ENCODE data around the gene SLC34A1.

SLC34A1 gene

GRCh38 chr5:177434437-177434836 lies 50.2 kb downstream of the SLC34A1 start:
- no peak for DNase-seq (ENCODE audit: low read depth)
- no peak overlapping the region for H3K4me3 ChIP-seq (ENCODE audit: low read length)
- TF ChIP-seq CTCF (conservative IDR thresholded peaks at IDR 0.05; ENCODE audit: low read depth, low read length), result no peak

DNA sequence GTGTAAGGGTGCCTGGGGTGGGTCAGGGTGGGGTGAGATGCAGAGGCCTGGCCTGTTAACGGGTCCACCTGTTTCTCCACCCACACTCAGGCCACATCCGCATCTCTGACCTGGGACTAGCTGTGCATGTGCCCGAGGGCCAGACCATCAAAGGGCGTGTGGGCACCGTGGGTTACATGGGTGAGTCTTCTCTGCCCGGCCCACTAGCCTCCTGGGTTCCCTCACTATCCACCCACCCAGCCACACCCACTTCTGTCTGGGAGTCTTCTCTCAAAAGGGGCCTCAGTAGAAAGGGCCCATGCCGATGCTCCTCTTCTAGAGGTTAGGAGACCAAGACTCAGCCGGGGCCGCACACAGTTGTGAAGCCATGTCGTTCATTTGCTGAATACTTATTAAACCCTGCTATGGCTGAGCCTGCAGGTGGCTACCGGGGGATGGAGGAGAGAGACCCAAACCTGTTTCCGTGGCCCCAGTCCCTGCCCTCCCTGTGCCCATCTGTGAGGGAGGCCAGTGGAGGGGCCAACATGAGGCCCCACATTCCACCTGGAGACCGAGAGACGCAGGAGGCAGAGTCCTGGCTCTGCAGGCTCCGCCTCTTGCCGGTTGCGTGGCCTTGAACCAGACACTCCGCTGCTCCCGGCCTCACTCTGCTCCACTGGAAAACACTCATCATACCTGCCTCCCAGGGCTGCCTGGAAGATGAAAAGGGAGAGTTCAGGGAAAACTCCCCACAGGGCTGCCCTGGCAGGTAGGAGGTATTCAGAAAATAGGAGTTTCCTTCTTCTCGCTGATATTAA lies 50.9 kb downstream of the SLC34A1 start:
- no peak for TF ChIP-seq CTCF (conservative IDR thresholded peaks at IDR 0.05; ENCODE audit: low read depth, low read length)
- no peak overlapping the region for H3K4me3 ChIP-seq (ENCODE audit: low read length)
- DNase-seq (ENCODE audit: low read depth), result no peak

GRCh38 chr5:177435847-177436536 lies 51.8 kb downstream of the SLC34A1 start:
- no peak for DNase-seq (ENCODE audit: low read depth)
- no peak for TF ChIP-seq CTCF (conservative IDR thresholded peaks at IDR 0.05; ENCODE audit: low read depth, low read length)
- H3K4me3 ChIP-seq (ENCODE audit: low read length), result no peak overlapping the region

DNA sequence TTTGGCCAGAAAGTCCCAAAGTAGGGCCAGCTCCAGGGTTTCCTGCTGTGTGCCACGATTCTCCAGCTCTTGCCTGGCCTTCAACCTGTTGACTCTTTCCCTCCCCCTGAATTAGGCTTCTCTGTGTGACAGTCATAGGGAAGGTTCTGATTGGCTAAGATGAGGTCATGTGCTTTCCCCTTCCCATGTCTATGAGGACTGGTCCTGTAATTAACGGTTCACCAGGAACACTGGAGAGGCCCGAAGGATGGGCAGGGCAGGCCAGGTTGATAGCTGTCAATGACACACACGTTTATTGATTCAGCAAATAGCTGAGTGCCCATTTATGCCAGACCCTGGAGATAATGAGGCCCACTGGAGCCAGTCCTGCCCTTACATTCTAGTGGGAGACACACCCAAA lies 53.4 kb downstream of the SLC34A1 start:
- H3K4me3 ChIP-seq (ENCODE audit: low read length), result no peak overlapping the region
- no peak for TF ChIP-seq CTCF (conservative IDR thresholded peaks at IDR 0.05; ENCODE audit: low read depth, low read length)
- no peak for DNase-seq (ENCODE audit: low read depth)

- H3K4me3 ChIP-seq (ENCODE audit: low read length), result no peak overlapping the region
- no peak for TF ChIP-seq CTCF (conservative IDR thresholded peaks at IDR 0.05; ENCODE audit: low read depth, low read length)
- no peak for DNase-seq (ENCODE audit: low read depth)
Observed at GRCh38 chr5:177438468-177438867, 54.2 kb downstream of the SLC34A1 start.

DNA sequence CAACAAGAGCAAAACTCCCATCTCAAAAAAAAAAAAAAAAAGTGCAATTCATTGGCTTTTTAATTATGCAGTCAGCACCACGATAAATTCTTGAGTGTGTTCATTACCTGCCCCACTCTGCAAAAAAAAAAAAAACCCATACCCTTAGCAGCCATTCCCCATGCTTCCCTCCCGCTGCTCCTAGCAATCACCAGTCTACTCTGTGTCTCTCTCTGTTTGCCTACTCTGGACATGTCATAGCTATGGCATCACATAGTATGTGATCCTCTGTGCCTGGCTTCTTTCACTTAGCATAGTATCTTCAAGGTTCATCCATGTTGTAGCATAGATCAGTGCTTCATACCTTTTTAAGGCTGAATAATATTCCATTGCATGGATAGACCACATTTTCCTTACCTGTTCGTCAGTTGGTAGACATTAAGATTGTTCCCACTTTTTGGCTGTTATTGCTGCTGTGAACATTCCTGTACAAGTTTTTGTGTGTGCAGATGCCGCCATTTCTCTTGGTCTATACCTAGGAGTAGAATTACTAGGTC lies 55.4 kb downstream of the SLC34A1 start:
- DNase-seq (ENCODE audit: low read depth), result no peak
- TF ChIP-seq CTCF (conservative IDR thresholded peaks at IDR 0.05; ENCODE audit: low read depth, low read length), result no peak
- no peak overlapping the region for H3K4me3 ChIP-seq (ENCODE audit: low read length)
